ENCODE measurements around the gene ALDOC.
A peak's percentile ranks its signal among the peaks of the same experiment; 100 is the strongest.
"Not testable (repeated sequence)": the region's sequence is repeated elsewhere in the genome, so short reads cannot be mapped to it uniquely, and the experiment has no call there.

ALDOC gene

DNA sequence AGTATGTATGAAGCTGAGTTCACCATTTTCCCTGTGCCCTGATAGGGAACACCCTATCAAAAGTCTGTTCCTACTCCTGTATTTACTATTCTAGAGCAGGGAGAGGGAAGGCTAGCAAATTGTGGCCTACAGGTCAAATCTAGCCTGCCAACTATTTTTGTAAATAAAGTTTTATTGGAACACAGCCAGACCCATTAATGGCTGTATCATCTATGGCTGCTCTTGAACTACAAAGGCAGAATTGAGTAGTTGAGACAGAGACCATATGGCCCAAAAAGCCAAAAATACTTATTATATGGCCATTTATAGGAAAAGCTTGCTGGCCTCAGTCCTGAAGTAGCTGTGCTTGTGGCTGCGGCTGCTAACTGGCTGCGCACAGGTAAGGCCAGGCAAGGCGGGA lies 4.3 kb upstream of the ALDOC start:
- DNase-seq = no peak

DNA sequence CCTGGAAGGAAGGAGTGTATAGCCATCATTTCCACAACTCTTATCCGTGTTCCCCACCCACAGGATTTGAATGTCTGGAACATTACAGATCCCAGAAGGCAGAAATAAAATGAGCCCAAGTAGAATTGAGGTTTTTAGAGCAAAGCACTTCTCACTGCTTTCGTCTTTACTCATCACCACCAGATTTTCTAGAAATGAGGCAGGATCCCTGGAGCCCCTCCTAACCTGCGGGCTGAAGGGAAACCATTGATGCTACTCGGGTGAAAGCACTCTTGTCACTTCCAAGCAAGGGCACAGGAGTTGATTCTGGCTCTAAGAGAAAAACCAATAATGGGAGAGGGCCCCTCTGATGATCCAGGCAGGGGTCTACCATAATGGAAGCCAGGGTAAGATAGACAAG lies 2.8 kb upstream of the ALDOC start:
- DNase-seq = no peak

DNA sequence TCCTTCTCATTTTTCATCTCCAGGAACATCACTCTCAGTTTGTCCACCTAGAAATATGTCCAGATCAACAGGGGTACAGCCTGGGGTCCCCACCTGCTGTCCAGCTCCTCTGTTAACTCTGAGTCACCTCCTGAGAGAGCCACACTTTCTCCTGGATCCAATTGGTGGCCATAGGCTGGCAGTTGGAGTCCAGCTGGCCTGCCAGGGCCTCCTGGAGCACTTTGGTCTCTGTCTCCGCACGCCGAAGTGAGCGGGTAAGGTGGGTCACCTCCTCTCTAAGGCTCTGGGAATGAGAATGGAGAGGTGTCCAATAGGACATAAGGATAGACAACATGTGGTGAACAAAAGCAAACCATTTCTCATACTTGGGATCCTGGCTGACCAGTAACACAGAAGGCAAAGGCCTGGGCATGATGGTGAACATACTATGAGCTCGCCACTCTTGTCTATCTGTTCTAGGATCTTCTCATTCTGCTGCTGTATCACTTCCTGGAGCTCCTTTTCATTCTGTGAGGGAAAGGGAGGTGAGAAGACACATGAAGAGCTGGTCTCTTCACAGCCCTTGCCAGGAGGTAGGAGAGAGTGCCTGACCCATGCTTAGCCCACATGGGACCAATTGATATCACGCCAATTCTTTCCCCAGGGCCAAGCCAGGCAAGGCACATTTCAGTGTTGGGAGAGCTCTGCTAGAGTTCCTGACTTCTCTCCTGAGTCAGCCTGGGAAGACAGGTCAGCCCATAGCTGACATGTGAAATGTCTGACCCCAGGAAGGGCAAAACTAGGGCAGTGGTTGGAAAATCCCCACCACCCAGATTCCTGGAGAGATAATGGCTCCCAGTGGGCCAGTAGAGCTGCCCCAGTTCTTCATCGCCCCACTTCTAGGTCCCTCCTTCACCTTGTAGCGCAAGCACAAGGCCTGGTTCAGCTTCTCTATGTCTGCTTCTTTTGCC lies 1.8 kb upstream of the ALDOC start:
- DNase-seq = no peak

DNA sequence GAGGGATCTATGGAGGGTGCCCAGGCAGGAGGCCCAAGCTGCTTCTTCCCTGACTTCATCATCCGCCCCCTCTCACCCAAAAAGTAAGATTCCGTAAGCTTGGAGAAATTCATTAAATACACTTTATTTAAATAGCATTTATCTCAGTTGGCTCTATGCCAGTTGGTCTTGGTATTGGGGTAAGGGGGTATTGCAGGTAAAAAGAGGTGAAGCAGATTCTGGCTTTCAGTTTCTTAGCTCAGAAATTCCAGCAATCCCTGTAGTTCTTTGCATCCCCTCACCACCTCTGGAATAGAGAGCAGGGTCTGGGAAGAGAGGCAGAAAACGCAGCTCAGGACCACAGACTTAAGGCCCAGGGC lies 750 bp upstream of the ALDOC start:
- DNase-seq = no peak

DNA sequence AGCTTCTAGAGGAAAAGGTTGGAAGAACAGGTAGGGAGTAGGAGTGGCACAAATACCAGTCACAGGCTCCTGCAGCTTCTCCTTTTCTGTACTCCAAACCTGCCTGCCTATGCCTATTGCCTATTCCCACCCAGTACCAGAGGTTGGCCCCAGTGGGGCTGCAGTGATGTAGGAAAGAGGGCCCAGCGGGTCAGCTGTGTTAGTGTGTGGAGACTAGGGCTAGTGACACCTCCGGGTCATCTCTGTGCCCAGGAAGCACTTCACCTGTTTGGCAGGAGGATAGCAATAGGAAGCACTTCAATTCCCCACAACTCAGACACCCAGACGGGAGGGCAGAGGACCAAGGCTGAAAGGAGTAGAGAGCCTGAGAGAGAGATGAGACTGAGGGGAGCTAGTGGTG lies 679 bp downstream of the ALDOC start:
- not testable (repeated sequence) for DNase-seq

GRCh38 chr17:28575126-28575795 lies 1.4 kb downstream of the ALDOC start:
- DNase-seq = no peak

GRCh38 chr17:28574526-28574925 lies 2.2 kb downstream of the ALDOC start:
- DNase-seq = no peak

GRCh38 chr17:28573966-28574480 lies 2.7 kb downstream of the ALDOC start:
- no peak for DNase-seq

- no peak for DNase-seq
Observed at GRCh38 chr17:28573521-28573920, 3.2 kb downstream of the ALDOC start.

DNA sequence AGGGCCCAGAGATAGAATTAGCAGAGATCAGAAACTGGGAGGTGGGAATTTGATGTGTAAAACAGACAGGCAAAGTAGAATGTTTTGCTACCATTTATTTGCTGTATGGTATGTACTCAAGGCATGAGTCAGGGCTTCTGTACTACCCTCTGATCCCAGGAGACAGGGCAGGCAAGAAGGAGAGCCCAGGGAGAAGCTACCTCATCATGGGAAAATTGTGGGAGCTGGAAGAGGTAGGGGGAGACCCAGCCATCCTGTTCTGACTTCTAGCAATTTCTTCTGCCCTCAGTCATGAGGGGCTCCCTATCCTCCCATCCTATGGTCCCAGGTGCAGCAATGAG lies 3.7 kb downstream of the ALDOC start:
- DNase-seq = no peak

DNA sequence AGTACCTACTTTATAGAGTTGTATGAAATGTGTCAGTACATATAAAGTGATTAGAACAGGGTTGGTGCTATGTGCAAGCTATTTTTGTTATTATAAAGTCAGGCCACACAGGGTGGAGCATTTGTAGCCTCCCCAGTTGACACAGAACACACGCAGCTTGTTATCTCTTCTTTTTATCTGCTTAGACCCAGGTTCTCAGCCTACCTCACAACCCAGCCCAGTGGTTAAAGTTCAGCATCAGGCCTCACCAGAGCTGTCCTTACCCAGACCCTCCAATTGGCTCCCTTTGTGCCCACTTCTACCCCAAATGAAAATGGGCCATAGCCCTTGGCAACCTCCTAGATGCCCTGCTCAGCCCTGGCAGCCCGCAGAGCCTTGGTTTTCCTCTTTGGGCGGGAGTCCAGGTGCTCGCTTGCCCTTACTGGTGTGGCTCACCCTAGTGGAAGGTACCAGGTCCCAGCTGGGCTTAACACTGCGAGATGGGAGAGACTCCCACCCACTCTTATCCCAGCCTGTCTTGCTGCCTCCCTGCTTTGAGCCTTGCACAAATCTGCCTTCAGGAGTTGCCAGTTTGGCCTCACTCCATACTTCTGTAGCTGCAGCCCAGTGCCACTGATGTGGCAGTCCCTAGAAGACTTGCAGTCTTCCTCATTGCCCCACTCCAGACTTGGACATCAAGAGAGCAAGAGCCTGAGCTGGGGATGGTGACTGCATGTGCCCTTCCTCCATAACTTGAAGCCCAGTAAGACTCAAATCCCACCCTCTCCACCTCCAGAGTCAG lies 4.2 kb downstream of the ALDOC start:
- no peak for DNase-seq

DNA sequence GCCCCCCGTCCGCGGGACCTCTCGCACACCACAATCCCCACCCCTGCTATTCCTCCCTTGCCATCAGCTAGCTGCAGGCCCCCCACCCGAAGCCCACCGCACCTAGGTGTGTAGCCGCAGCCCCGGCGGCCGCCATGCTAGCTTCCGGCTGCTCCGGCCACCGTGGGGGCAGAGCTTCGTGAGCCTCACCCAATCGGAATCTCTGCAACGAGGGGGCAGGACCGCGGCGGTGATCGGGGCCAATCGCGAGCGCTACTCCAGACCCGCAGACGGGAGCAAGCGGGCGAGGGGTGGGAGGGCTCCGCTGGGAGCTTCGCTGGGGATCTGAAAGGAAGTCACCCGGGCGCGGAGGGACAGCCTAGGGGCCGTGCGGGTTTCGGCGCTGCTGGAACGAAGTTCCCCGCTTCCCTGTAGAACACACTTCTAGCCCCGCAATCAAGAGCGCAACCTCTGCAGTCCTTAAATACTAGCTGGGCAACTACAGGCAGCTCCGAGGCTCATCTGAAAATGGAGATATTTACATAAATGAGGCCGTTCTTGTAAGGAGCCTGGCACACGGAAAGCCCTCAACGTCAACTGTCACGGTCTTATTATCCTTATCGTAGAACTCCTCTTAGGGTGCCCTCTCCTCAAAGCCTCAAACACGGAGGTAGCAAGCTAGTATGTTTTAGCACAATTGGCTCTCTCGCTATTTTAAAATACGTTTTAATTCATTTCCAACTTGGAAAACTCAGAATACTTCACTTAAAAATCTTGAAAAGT lies 5.2 kb downstream of the ALDOC start, which contains the start of gene PIGS:
TSS of gene PIGS (minus strand) at position 164 of the 762 bp plus-strand sequence. CDS start at position 136, 28 bp downstream.
- peak; percentile 82 for DNase-seq

DNA sequence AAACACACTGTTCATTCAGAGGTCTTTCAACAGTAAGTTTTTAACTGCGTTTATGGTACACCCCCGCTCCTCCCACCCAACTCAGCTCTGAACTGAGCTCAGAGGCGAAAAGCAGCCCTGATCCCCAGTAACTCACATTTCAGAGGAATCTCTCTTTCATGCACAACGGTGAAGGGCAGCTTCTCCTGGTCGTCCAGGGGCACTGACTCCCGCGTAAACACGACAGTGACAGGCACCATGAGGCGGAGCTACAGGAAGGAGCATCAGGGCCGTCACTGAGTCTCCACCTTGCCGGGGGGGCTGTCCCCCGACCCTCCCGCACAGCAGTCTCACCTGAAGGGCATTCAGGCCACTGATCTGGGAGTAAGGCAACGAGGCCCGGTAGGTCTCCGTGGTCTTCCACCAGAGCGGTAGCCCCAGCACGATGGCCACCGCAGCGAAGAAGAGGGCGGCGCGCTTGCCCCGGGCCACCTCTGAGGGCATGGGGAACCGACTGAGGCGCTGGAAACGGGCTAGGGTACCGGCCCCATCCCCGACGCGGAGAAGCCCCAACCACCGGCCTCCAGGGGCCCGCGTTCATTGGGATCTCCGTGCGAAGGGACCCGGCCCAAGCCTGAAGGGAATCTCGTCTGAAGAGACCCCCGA lies 5.9 kb downstream of the ALDOC start:
- DNase-seq = no peak

DNA sequence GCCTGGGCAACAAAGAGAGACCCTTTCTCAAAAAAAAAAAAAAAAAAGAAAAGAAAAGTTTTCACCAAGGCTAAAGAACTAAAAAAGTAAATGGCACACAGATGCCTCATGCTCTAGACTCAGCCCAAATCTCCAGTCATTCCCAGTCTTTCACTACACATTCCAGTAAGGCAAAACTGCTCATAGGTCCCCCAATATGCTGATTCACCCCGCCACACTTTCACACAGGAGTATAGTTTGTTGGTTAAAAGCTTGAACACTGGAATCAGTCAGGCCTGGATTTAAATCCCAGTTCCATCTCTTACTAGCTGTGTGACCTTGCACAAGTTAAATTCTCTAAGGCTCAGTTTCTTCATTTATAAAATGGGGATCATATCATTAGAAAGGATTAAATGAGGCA lies 7.2 kb downstream of the ALDOC start:
- no peak for DNase-seq

GRCh38 chr17:28567604-28568003 lies 9.1 kb downstream of the ALDOC start:
- no peak for DNase-seq

DNA sequence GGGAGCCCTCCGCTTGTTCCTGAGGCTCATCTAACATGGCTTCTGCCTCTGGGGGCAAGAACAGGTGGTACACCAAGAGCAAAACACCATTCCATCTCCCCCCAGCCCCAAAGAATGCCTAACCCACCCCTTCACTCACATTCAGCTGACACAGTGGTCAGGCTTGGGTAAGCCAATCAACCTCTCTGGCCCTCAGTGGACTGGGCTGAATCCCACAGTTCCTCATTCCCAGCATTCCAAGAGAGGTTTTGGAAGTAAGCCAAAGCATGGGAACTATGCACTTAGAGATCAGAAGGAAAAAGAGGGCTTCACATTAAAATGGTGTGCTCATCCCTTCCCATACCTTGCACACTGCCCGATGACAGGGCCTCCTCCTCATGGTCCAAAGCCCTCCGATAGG lies 13.2 kb downstream of the ALDOC start:
- no peak for DNase-seq

DNA sequence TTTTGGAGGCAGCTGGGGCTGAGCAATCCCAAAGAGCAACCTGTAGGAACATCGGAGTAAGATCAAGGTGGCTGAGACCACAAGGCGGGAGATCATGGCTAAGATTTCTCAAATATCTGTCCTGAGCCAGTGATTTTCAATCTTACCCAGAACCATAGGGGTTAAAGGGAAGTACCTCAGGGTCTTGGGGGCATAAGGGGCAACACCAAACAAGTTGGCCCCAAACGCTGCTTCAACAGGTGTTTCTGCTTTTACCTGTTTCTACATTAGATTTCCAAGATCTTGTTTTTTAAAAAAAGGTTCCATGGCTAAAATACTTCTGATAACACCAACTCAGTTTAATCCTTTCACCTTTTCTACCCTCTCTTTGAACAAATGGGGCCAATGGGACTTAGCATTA lies 21.7 kb downstream of the ALDOC start:
- no peak for DNase-seq

- no peak for DNase-seq
Observed at GRCh38 chr17:28554565-28554964, 22.1 kb downstream of the ALDOC start.

DNA sequence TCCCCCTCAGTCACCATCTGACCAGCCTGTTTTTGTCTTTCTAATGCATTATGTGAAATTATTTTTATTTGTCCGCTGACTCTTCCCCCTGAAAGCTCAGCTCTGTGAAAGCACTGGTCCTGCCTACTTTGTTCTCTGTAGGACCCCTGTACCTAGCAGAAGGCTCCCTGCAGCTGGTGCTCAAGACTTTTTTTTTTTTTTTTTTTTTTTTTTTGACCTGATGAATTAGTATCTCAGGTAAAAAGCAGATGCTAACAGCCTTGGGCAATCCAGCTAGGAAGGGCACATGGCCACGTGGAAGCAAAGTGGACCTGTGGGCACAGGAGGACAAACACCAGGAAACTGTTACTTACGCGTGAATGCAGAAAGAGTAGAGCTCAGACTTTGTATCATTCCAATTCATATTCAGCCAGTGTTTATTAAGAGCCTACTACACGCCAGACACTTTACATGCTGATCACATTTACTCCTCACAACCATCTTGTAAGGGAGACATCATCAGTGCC lies 23.6 kb downstream of the ALDOC start:
- no peak for DNase-seq

- peak; percentile 67 for DNase-seq
Observed at GRCh38 chr17:28552176-28552999, 24.3 kb downstream of the ALDOC start, which contains the start of gene UNC119. TSS of gene UNC119 (minus strand) at chr17:28552624. CDS start at chr17:28552557, 67 bp downstream.
